PC-3 (cell line): ENCODE measurements around the gene EXOC1. TPM values are rescaled to one million over a fixed set of nuclear protein-coding genes. Genes with fewer than 3 reads are reported as not detected.

Experiments
- ATAC-seq: fragments of 200-7000 bp; cut with Tn5 transposase; 2 replicates; pipeline ENCODE4 v1.9.1; 2020; ENCODE audit warnings: mild to moderate bottlenecking, moderate library complexity
- BruUV-seq: library from RNA; stranded (reverse); fragments of 400-500 nt; replicated peaks from 2 replicates; lab custom pipeline; 2021; lab: Mats Ljungman, UMichigan
- CTCF ChIA-PET: fragments of 300-600 bp; sonication (Branson Sonifier 250); formaldehyde crosslinking; loops from one replicate; lab custom pipeline; 2022; ENCODE audit warnings: antibody characterized with exemption; lab: Charles Lee
- POLR2A ChIA-PET: fragments of 300-600 bp; sonication (Branson Sonifier 250); formaldehyde crosslinking; loops from one replicate; lab custom pipeline; 2022; ENCODE audit warnings: antibody characterized with exemption; ENCODE audit not compliant: unreplicated experiment; lab: Charles Lee
- DNase-seq: peaks from one replicate; pipeline ENCODE4 v3.0.0-alpha.2; 2015
- H2AFZ ChIP-seq: fragments of 300-600 bp; sonication (generic); 2 replicates; pipeline ENCODE4 v1.6.0; 2016; ENCODE audit warnings: antibody characterized with exemption, low read length
- H3F3A ChIP-seq: fragments of 300-600 bp; sonication (generic); one replicate; pipeline ENCODE4 v1.6.0; 2017; ENCODE audit warnings: antibody characterized with exemption, low read length, control low read depth, mild to moderate bottlenecking; ENCODE audit not compliant: unreplicated experiment
- H3K27ac ChIP-seq: fragments of 300-600 bp; sonication (generic); 2 replicates; pipeline ENCODE4 v1.5.1; 2016; ENCODE audit warnings: mild to moderate bottlenecking, low read length
- H3K27me3 ChIP-seq: fragments of 300-600 bp; sonication (generic); 2 replicates; pipeline ENCODE4 v1.6.1; 2016; ENCODE audit warnings: low read length, mixed read lengths
- H3K36me3 ChIP-seq: fragments of 300-600 bp; sonication (generic); 2 replicates; pipeline ENCODE4 v1.6.1; 2016; ENCODE audit warnings: low read depth, mixed run types, low read length, mixed read lengths
- H3K4me1 ChIP-seq: fragments of 300-600 bp; sonication (generic); 2 replicates; pipeline ENCODE4 v1.5.1; 2016; ENCODE audit warnings: low read length; ENCODE audit not compliant: insufficient read depth
- H3K4me2 ChIP-seq: fragments of 300-600 bp; sonication (generic); 2 replicates; pipeline ENCODE4 v1.6.0; 2016; ENCODE audit warnings: low read length
- H3K4me3 ChIP-seq: fragments of 300-600 bp; sonication (generic); 2 replicates; pipeline ENCODE4 v1.5.1; 2016; ENCODE audit warnings: mild to moderate bottlenecking, low read length, mixed read lengths
- H3K79me2 ChIP-seq: fragments of 300-600 bp; sonication (generic); 2 replicates; pipeline ENCODE4 v1.6.1; 2017; ENCODE audit warnings: low read length, mixed read lengths
- H3K9ac ChIP-seq: fragments of 300-600 bp; sonication (generic); 2 replicates; pipeline ENCODE4 v1.6.0; 2016; ENCODE audit warnings: mild to moderate bottlenecking, low read length
- H3K9me2 ChIP-seq: fragments of 300-600 bp; sonication (generic); replicated peaks from 2 replicates; pipeline ENCODE4 v1.6.1; 2016; ENCODE audit warnings: mixed run types, low read length, mixed read lengths
- H3K9me3 ChIP-seq: fragments of 300-600 bp; sonication (generic); 2 replicates; pipeline ENCODE4 v1.6.1; 2016; ENCODE audit warnings: low read length, mixed read lengths
- H4K20me1 ChIP-seq: fragments of 300-600 bp; sonication (generic); 2 replicates; pipeline ENCODE4 v1.6.1; 2016; ENCODE audit warnings: low read length, mixed read lengths
- CTCF ChIP-seq: fragments of 300-600 bp; sonication (generic); conservative IDR thresholded peaks from 2 replicates; pipeline ENCODE4 v1.5.1; 2017; ENCODE audit warnings: antibody characterized with exemption, low read depth, mild to moderate bottlenecking, low read length
- EZH2 ChIP-seq: fragments of 300-600 bp; sonication (generic); IDR thresholded peaks from one replicate; pipeline ENCODE4 v1.6.1; 2017; ENCODE audit warnings: antibody characterized with exemption, mild to moderate bottlenecking, low read length; ENCODE audit not compliant: unreplicated experiment
- EZH2phosphoT487 ChIP-seq: fragments of 300-600 bp; sonication (generic); IDR thresholded peaks from 2 replicates; pipeline ENCODE4 v1.6.1; 2018; ENCODE audit warnings: mild to moderate bottlenecking, antibody characterized with exemption, low read length, borderline replicate concordance
- intact Hi-C: fragments of 100-400 bp; cut with micrococcal nuclease; formaldehyde crosslinking; loops from 2 replicates; pipeline ENCODE4 v1.9.0; 2023
- total RNA-seq: library from RNA; depleted of rRNA; stranded (reverse); fragments of >200 nt; gene quantifications from 2 replicates; pipeline ENCODE4 v1.2.3, GENCODE V29; 2014

The EXOC1 gene
- total RNA-seq, 1 experiment from 2014 or later, result 37.4 TPM

- BruUV-seq, result no TSS peak
- intact Hi-C loops, result no loop called here
Observed at GRCh38 chr4:55824865-55825264, 28.6 kb upstream of the EXOC1 start.

GRCh38 chr4:55826986-55827385, 26.5 kb upstream of the EXOC1 start:
- H3K4me2 ChIP-seq, result no peak overlapping the region
- no peaks in the 10 kb centered on the region for H3K9me2 ChIP-seq
- no peaks in the 10 kb centered on the region for H4K20me1 ChIP-seq
- H3K4me3 ChIP-seq, result no peak overlapping the region
- no peaks in the 10 kb centered on the region for H3K36me3 ChIP-seq
- H2AFZ ChIP-seq, result no peak overlapping the region
- peaks cover 70% of the 10 kb centered on the region for H3K27me3 ChIP-seq
- no peak overlapping the region for H3K27ac ChIP-seq
- no peak for TF ChIP-seq EZH2phosphoT487
- no peak for TF ChIP-seq EZH2
- TF ChIP-seq CTCF, result no peak
- H3K9ac ChIP-seq, result no peak overlapping the region
- no peaks in the 10 kb centered on the region for H3K4me1 ChIP-seq
- ATAC-seq (no peak), DNase-seq (no peak)
- intact Hi-C loops, result no loop called here
- no peaks in the 10 kb centered on the region for H3F3A ChIP-seq
- BruUV-seq, result no TSS peak
- no peaks in the 10 kb centered on the region for H3K79me2 ChIP-seq
- ChIA-PET CTCF (no interaction called here), POLR2A (no interaction called here)
- H3K9me3 ChIP-seq, result no peaks in the 10 kb centered on the region

More at GRCh38 chr4:55824865-55825264, 28.6 kb upstream of the EXOC1 start:
- H3K4me1 ChIP-seq, result no peaks in the 10 kb centered on the region
- H3K9me2 ChIP-seq, result no peaks in the 10 kb centered on the region
- H3K79me2 ChIP-seq, result no peaks in the 10 kb centered on the region
- no peaks in the 10 kb centered on the region for H4K20me1 ChIP-seq
- no peaks in the 10 kb centered on the region for H3K9me3 ChIP-seq
- H3K27ac ChIP-seq, result no peak overlapping the region
- TF ChIP-seq EZH2 (no peak), EZH2phosphoT487 (no peak), CTCF (no peak)
- no peak overlapping the region for H3K4me2 ChIP-seq
- no peak overlapping the region for H3K4me3 ChIP-seq
- no peak overlapping the region for H3K9ac ChIP-seq
- H3F3A ChIP-seq, result no peaks in the 10 kb centered on the region
- CTCF ChIA-PET, result no interaction called here
- ATAC-seq (no peak), DNase-seq (no peak)
- H3K36me3 ChIP-seq, result no peaks in the 10 kb centered on the region
- POLR2A ChIA-PET, result interaction anchor here (0.6 to 0.7 kb wide), 2 partner anchors 92 to 459 kb away, joined by 3 to 5 read pairs; no protein-coding TSS in a partner anchor
- peaks cover 58% of the 10 kb centered on the region for H3K27me3 ChIP-seq
- H2AFZ ChIP-seq, result no peak overlapping the region

- Histone ChIP-seq H4K20me1 (no peaks in the 10 kb centered on the region), H3K4me2 (no peak overlapping the region), H3K9me3 (no peaks in the 10 kb centered on the region), H3K27ac (no peak overlapping the region), H3K27me3 (peaks cover 74% of the 10 kb centered on the region), H3K36me3 (no peaks in the 10 kb centered on the region), H3K4me1 (no peaks in the 10 kb centered on the region), H3K4me3 (no peak overlapping the region), H3K9ac (no peak overlapping the region), H3K9me2 (no peaks in the 10 kb centered on the region), H2AFZ (no peak overlapping the region), H3F3A (no peaks in the 10 kb centered on the region), H3K79me2 (no peaks in the 10 kb centered on the region)
- ATAC-seq (no peak), DNase-seq (no peak)
- CTCF ChIA-PET, result no interaction called here
- POLR2A ChIA-PET, result no interaction called here
- BruUV-seq, result no TSS peak
- TF ChIP-seq EZH2 (no peak), CTCF (0 out of 2 replicates have a peak, but pooled peaks have one; percentile 14), EZH2phosphoT487 (no peak)
- intact Hi-C loops, result no loop called here
Observed at GRCh38 chr4:55827582-55827981, 25.9 kb upstream of the EXOC1 start.
